ENCODE measurements around the gene PHF5A.

DNA sequence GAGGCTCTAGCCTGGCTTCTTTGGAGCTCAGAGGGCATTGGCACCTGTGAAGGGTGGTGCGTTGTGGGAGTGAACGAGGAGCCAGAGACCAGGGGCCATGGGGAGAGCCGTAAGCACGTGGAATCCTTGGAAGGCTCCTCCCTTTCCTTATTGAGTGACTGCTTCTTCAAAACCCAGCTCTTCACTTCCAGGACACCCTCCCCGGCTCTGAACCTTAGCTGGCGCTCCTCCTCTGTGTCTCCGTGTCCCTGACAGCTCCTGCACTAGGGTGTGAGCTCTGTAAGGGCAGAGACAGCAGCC, 49.5 kb upstream of the PHF5A start:
- TF ChIP-seq, protein P1, sequence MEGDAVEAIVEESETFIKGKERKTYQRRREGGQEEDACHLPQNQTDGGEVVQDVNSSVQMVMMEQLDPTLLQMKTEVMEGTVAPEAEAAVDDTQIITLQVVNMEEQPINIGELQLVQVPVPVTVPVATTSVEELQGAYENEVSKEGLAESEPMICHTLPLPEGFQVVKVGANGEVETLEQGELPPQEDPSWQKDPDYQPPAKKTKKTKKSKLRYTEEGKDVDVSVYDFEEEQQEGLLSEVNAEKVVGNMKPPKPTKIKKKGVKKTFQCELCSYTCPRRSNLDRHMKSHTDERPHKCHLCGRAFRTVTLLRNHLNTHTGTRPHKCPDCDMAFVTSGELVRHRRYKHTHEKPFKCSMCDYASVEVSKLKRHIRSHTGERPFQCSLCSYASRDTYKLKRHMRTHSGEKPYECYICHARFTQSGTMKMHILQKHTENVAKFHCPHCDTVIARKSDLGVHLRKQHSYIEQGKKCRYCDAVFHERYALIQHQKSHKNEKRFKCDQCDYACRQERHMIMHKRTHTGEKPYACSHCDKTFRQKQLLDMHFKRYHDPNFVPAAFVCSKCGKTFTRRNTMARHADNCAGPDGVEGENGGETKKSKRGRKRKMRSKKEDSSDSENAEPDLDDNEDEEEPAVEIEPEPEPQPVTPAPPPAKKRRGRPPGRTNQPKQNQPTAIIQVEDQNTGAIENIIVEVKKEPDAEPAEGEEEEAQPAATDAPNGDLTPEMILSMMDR (conservative IDR thresholded peaks at IDR 0.05 in 1 of 2, IDR thresholded peaks at IDR 0.05 in 1 of 2; ENCODE audit: extremely low read depth in 1 of 2, insufficient read depth in 1 of 2, low read depth in 1 of 2, low read length in 2 of 2), result no peak
- no peak for TF ChIP-seq EZH2 (IDR thresholded peaks at IDR 0.05; ENCODE audit: borderline replicate concordance, low read length)

Data from mammary epithelial cell (primary cell).